Endothelial cell of umbilical vein (primary cell): Measurements from ENCODE around the gene KAZN. TPM values are rescaled to one million over a fixed set of nuclear protein-coding genes. Genes with fewer than 3 reads are reported as not detected.

Source experiments
- BruUV-seq: library from RNA; stranded (reverse); fragments of 400-500 nt; replicated peaks from 2 replicates; lab custom pipeline; 2021; lab: Mats Ljungman, UMichigan
- CTCF ChIA-PET: fragments of 300-600, 350-600 bp; sonication (Branson Sonifier 250); formaldehyde crosslinking; loops from one replicate; lab custom pipeline; 2021; ENCODE audit warnings: antibody characterized with exemption, inconsistent platforms; lab: Charles Lee
- POLR2A ChIA-PET: fragments of 300-600, 350-600 bp; sonication (Branson Sonifier 250); formaldehyde crosslinking; loops from one replicate; lab custom pipeline; 2021; ENCODE audit warnings: antibody characterized with exemption, inconsistent platforms; lab: Charles Lee
- DNase-seq: peaks from one replicate; pipeline ENCODE4 v3.0.0-alpha.2; 2011; ENCODE audit warnings: low read depth, low spot score
- FAIRE-seq: peaks from 2 replicates; lab custom pipeline; 2011; peaks lifted over from hg19 to GRCh38; lab: Jason Lieb, UNC
- H2AFZ ChIP-seq: 2 replicates; pipeline ENCODE4 v1.6.0; 2012; ENCODE audit warnings: low read depth, low read length, control low read depth, inconsistent platforms
- H3K27ac ChIP-seq: 2 replicates; pipeline ENCODE4 v1.5.1; 2011; ENCODE audit warnings: low read depth, mild to moderate bottlenecking, control low read depth, low read length, moderate library complexity; ENCODE audit not compliant: insufficient read depth
- H3K27me3 ChIP-seq, 2 experiments: 2 replicates each; pipeline versions ENCODE4 v1.6.0 to v1.6.1; 2011; ENCODE audit warnings: low read length in 2 of 2, mixed read lengths in 1 of 2; ENCODE audit not compliant: control insufficient read depth in 2 of 2, insufficient read depth in 2 of 2
- H3K36me3 ChIP-seq, 2 experiments: 2 replicates in 1 of 2; 3 replicates in 1 of 2; pipeline ENCODE4 v1.5.1; 2011; ENCODE audit warnings: low read length in 2 of 2, mild to moderate bottlenecking in 1 of 2, moderate library complexity in 1 of 2; ENCODE audit not compliant: control insufficient read depth in 2 of 2, insufficient read depth in 2 of 2; ENCODE audit errors: extremely low read depth in 1 of 2
- H3K4me1 ChIP-seq: 3 replicates; pipeline ENCODE4 v1.5.1; 2011; ENCODE audit warnings: mild to moderate bottlenecking, low read length; ENCODE audit not compliant: control insufficient read depth, insufficient read depth; ENCODE audit errors: extremely low read depth
- H3K4me2 ChIP-seq: 2 replicates; pipeline ENCODE4 v1.6.1; 2011; ENCODE audit warnings: low read length, control low read depth, mixed read lengths; ENCODE audit not compliant: insufficient read depth
- H3K4me3 ChIP-seq, 3 experiments: fragments of 200-600 bp in 1 of 3; sonication (generic), shearing (Covaris generic) in 1 of 3; replicated peaks in 1 of 3; 2 replicates each; pipeline ENCODE4 v1.5.1; 2011 to 2016; ENCODE audit warnings: control low read depth in 3 of 3, low read length in 3 of 3, mild to moderate bottlenecking in 2 of 3, inconsistent platforms in 1 of 3, low read depth in 1 of 3, moderate library complexity in 1 of 3; ENCODE audit not compliant: insufficient read depth in 1 of 3
- H3K79me2 ChIP-seq: 2 replicates; pipeline ENCODE4 v1.6.0; 2012; ENCODE audit warnings: low read length, inconsistent platforms; ENCODE audit not compliant: control insufficient read depth, insufficient read depth
- H3K9ac ChIP-seq: replicated peaks from 2 replicates; pipeline ENCODE3; 2011; ENCODE audit warnings: low read length, control low read depth; ENCODE audit not compliant: insufficient read depth; ENCODE audit errors: extremely low read depth
- H3K9me1 ChIP-seq: replicated peaks from 3 replicates; pipeline ENCODE4 v1.6.0; 2011; ENCODE audit warnings: mild to moderate bottlenecking, low read length; ENCODE audit not compliant: control insufficient read depth, insufficient read depth; ENCODE audit errors: extremely low read depth
- H3K9me3 ChIP-seq: replicated peaks from 2 replicates; pipeline ENCODE4 v1.5.1; 2012; ENCODE audit warnings: low read length, inconsistent platforms; ENCODE audit not compliant: control insufficient read depth, insufficient read depth
- H4K20me1 ChIP-seq: replicated peaks from 2 replicates; pipeline ENCODE3; 2011; ENCODE audit warnings: mild to moderate bottlenecking, low read length; ENCODE audit not compliant: control insufficient read depth, insufficient read depth; ENCODE audit errors: extremely low read depth
- CTCF ChIP-seq, 2 donors: IDR thresholded peaks; 1 replicate in 1 of 2; 2 replicates in 1 of 2; pipeline ENCODE4 v1.5.1; 2011; ENCODE audit warnings: low read length in 2 of 2, mild to moderate bottlenecking in 2 of 2, moderate library complexity in 2 of 2, control low read depth in 1 of 2, inconsistent platforms in 1 of 2, low read depth in 1 of 2; ENCODE audit not compliant: insufficient read depth in 1 of 2; ENCODE audit errors: extremely low read depth in 1 of 2
- EZH2 ChIP-seq: IDR thresholded peaks from 2 replicates; pipeline ENCODE4 v1.6.1; 2012; ENCODE audit warnings: borderline replicate concordance, low read depth, mild to moderate bottlenecking, moderate library complexity, low read length, inconsistent platforms; ENCODE audit not compliant: severe bottlenecking
- FOS ChIP-seq: IDR thresholded peaks from 2 replicates; pipeline ENCODE4 v1.6.1; 2011; ENCODE audit warnings: mild to moderate bottlenecking, low read length, moderate library complexity, borderline replicate concordance; ENCODE audit not compliant: insufficient read depth
- GATA2 ChIP-seq: IDR thresholded peaks from 2 replicates; pipeline ENCODE4 v1.7.0; 2011; ENCODE audit warnings: low read depth, mild to moderate bottlenecking, moderate library complexity, mixed read lengths, low read length; ENCODE audit not compliant: insufficient read length, insufficient read depth
- JUN ChIP-seq: IDR thresholded peaks from 2 replicates; pipeline ENCODE4 v1.6.1; 2011; ENCODE audit warnings: borderline replicate concordance, low read depth; ENCODE audit not compliant: insufficient read length, insufficient read depth
- MAX ChIP-seq: IDR thresholded peaks from 2 replicates; pipeline ENCODE4 v1.6.1; 2011; ENCODE audit not compliant: insufficient read depth, insufficient read length
- MYC ChIP-seq: IDR thresholded peaks from one replicate; pipeline ENCODE4 v1.6.1; 2011; ENCODE audit warnings: mild to moderate bottlenecking, low read depth, low read length
- POLR2A ChIP-seq: IDR thresholded peaks from 2 replicates; pipeline ENCODE4 v1.6.1; 2012; ENCODE audit warnings: low read depth, mild to moderate bottlenecking, control low read depth, low read length
- POLR2AphosphoS5 ChIP-seq: IDR thresholded peaks from 2 replicates; pipeline ENCODE4 v1.6.1; 2012; ENCODE audit warnings: low read depth, mild to moderate bottlenecking, control low read depth, low read length, moderate library complexity; ENCODE audit not compliant: insufficient read depth
- dilution Hi-C: fragments of 300-500 bp; cut with MboI; formaldehyde crosslinking; loops from one replicate; pipeline ENCODE4 v1.15.0; 2019; ENCODE audit warnings: low sequenced_read_pairs; ENCODE audit not compliant: extremely low pct_ligation_motif_present
- intact Hi-C: fragments of 100-400 bp; cut with micrococcal nuclease; formaldehyde crosslinking; loops from one replicate; pipeline ENCODE4 v1.10.0; 2022
- polyA plus RNA-seq, 4 experiments: library from polyadenylated mRNA; depleted of rRNA in 3 of 4; stranded (reverse) in 3 of 4; unstranded in 1 of 4; fragments of >200 nt; gene quantifications; 2 replicates each; pipeline versions ENCODE4 v1.2.1 to v1.2.3, GENCODE V29; 2011 to 2012; ENCODE audit warnings: missing spikeins in 1 of 4
- total RNA-seq: library from RNA; stranded (reverse); gene quantifications from 2 replicates; pipeline ENCODE4 v1.2.3, GENCODE V29; 2021

KAZN gene
- total and polyA plus RNA-seq, 2 donors (not counting 3 experiments of a cell fraction or from before 2014, with no cell fraction given) = 1.6 to 5.8 TPM

- Histone ChIP-seq H3K4me2 (no peak overlapping the region), H4K20me1 (no peaks in the 10 kb centered on the region), H2AFZ (no peak overlapping the region), H3K79me2 (no peaks in the 10 kb centered on the region), H3K27ac (no peak overlapping the region), H3K27me3 (no peaks in the 10 kb centered on the region), H3K36me3 (no peaks in the 10 kb centered on the region), H3K4me1 (no peaks in the 10 kb centered on the region), H3K9me3 (peaks cover 1% of the 10 kb centered on the region), H3K9me1 (no peaks in the 10 kb centered on the region), H3K9ac (no peak overlapping the region), H3K4me3 (no peak overlapping the region)
- BruUV-seq = no TSS peak
- TF ChIP-seq POLR2A = no peak
- no peak for TF ChIP-seq CTCF (IDR thresholded peaks at IDR 0.05; ENCODE audit: extremely low read depth in 1 of 2, insufficient read depth in 1 of 2, low read depth in 1 of 2, low read length in 2 of 2)
- TF ChIP-seq JUN = no peak
- no peak for TF ChIP-seq POLR2AphosphoS5
- TF ChIP-seq EZH2 = no peak
- TF ChIP-seq FOS = no peak
- no peak for TF ChIP-seq MAX
- no peak for TF ChIP-seq MYC
- TF ChIP-seq GATA2 = no peak
- POLR2A ChIA-PET = no interaction called here
- dilution Hi-C loops (no loop called here), intact Hi-C loops (no loop called here)
- FAIRE-seq (no peak), DNase-seq (no peak)
- CTCF ChIA-PET = no interaction called here
Observed at GRCh38 chr1:14648391-14648790, 49.9 kb downstream of the KAZN start.
